Measurements from ENCODE around the gene MYBPC2. TPM values are rescaled to one million over a fixed set of nuclear protein-coding genes. Genes with fewer than 3 reads are reported as not detected.

The MYBPC2 gene
- total RNA-seq, 1 donor from 2014 or later: 0.46 TPM

DNA sequence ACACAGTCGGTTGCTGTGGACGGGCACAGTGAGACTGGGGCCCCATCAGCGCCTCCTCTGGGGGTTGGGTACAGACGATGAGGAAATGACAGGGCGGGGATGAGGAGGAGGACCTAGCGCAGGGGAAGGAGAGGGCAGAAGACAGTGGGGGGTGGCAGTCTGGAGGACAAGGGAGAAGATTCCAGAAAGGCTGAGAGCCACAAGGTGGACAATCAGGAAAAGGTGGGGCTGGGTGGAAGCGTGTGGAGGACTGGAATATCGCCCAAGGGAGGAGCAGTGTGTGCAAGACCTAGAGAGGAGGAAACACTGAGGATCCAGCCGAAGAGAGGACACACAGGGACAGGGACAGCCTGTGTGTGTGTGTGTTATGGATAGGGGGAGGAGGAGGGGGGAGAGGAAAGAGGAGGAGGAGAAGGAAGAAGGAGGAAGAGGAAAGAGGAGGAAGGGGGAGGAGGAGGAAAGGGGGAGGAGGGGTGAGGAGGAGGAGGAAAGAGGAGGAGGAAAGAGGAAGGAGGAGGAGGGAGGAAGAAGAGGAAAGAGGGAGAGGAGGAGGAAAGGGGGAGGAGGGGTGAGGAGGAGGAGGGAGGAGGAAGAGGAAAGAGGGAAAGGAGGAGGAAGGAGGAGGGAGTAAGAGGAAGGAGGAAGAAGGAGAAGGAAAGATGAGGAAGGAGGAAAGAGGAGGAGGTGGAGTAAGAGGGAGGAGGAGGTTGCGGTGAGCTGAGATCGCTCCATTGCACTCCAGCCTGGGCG, 59.8 kb downstream of the MYBPC2 start:
- DNase-seq (ENCODE audit: low spot score): no peak
- H3K4me1 Mint-ChIP-seq (ENCODE audit: unreplicated experiment): no peaks in the 10 kb centered on the region
- H3K36me3 Mint-ChIP-seq (ENCODE audit: low read depth, unreplicated experiment): peaks cover 34% of the 10 kb centered on the region
- TF ChIP-seq, protein P1, sequence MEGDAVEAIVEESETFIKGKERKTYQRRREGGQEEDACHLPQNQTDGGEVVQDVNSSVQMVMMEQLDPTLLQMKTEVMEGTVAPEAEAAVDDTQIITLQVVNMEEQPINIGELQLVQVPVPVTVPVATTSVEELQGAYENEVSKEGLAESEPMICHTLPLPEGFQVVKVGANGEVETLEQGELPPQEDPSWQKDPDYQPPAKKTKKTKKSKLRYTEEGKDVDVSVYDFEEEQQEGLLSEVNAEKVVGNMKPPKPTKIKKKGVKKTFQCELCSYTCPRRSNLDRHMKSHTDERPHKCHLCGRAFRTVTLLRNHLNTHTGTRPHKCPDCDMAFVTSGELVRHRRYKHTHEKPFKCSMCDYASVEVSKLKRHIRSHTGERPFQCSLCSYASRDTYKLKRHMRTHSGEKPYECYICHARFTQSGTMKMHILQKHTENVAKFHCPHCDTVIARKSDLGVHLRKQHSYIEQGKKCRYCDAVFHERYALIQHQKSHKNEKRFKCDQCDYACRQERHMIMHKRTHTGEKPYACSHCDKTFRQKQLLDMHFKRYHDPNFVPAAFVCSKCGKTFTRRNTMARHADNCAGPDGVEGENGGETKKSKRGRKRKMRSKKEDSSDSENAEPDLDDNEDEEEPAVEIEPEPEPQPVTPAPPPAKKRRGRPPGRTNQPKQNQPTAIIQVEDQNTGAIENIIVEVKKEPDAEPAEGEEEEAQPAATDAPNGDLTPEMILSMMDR (IDR thresholded peaks at IDR 0.05; ENCODE audit: unreplicated experiment): no peak
- peaks cover 28% of the 10 kb centered on the region for H3K27me3 Mint-ChIP-seq (ENCODE audit: unreplicated experiment)
- peaks cover 44% of the 10 kb centered on the region for H3K9me3 Mint-ChIP-seq (ENCODE audit: unreplicated experiment)
- no peak overlapping the region for H3K27ac Mint-ChIP-seq (ENCODE audit: unreplicated experiment)
- no peak overlapping the region for H3K4me3 Mint-ChIP-seq (ENCODE audit: unreplicated experiment)

DNA sequence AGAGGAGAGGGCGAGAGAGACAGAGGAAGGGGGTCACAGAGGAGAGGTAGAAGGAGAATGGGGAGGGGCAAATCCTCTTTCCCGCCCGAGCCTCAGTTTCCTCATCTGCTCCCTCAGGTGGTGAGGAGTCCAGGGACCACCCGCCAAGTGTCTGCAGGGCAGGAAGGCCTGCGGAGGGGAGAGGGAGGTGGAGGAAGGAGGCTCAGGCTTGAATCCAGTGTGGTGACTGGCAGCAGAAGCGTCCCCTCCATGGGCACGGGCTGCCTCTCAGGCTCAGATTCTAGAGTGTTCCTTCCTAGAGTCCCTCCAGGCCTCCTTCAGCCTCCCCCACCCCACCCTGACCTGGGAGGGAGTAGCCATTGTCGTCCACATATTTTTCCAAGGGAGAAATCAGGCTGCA, 60.5 kb downstream of the MYBPC2 start:
- TF ChIP-seq, protein P1 (IDR thresholded peaks at IDR 0.05; ENCODE audit: unreplicated experiment): no peak
- no peak overlapping the region for H3K4me3 Mint-ChIP-seq (ENCODE audit: unreplicated experiment)
- DNase-seq (ENCODE audit: low spot score): no peak
- H3K4me1 Mint-ChIP-seq (ENCODE audit: unreplicated experiment): no peaks in the 10 kb centered on the region
- H3K9me3 Mint-ChIP-seq (ENCODE audit: unreplicated experiment): peaks cover 44% of the 10 kb centered on the region
- H3K27me3 Mint-ChIP-seq (ENCODE audit: unreplicated experiment): peaks cover 28% of the 10 kb centered on the region
- peaks cover 34% of the 10 kb centered on the region for H3K36me3 Mint-ChIP-seq (ENCODE audit: low read depth, unreplicated experiment)
- no peak overlapping the region for H3K27ac Mint-ChIP-seq (ENCODE audit: unreplicated experiment)

DNA sequence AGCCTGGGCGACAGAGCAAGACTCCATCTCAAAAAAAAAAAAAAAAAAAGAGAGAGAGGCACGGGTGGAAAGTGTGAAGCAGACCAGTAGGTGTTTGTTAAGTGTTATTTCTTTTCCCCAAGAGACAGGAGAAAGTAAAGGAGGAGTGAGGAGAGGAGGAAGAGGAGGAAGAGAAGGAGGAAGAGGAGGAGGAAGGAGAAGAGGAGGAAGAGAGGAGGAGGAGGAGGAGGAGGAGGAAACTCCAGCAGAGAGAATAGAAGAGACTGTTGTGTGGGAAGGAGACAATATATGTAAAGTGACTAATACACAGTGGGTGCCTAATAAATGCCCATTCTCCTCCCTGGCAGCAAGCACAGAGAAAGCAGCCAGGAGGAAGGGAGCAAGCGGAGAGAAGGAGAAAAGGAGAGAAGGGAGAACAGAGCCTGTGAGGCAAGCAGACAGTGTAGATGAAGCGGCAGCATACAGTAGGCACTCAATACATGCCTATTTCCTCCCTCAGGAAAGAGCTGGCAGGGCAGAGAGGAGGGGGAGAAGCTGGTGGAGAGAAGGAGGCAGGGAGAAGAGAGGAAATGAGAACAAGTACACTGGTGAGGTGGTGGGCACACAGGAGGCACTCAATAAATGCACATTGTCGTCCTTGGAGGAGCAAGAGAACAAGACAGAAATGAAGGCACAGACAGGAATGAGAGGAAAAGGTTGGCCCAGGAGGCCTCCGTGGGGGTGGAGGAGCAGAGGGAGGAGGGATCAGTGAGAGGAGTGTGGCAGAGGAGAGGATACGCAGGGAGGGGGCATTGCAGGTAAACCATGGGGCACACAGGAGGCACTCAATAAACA, 61.7 kb downstream of the MYBPC2 start:
- no peak overlapping the region for H3K4me3 Mint-ChIP-seq (ENCODE audit: unreplicated experiment)
- no peak overlapping the region for H3K27ac Mint-ChIP-seq (ENCODE audit: unreplicated experiment)
- H3K9me3 Mint-ChIP-seq (ENCODE audit: unreplicated experiment): peaks cover 34% of the 10 kb centered on the region
- TF ChIP-seq, protein P1 (IDR thresholded peaks at IDR 0.05; ENCODE audit: unreplicated experiment): no peak
- no peaks in the 10 kb centered on the region for H3K4me1 Mint-ChIP-seq (ENCODE audit: unreplicated experiment)
- no peak for DNase-seq (ENCODE audit: low spot score)
- H3K27me3 Mint-ChIP-seq (ENCODE audit: unreplicated experiment): peaks cover 24% of the 10 kb centered on the region
- peaks cover 29% of the 10 kb centered on the region for H3K36me3 Mint-ChIP-seq (ENCODE audit: low read depth, unreplicated experiment)

DNA sequence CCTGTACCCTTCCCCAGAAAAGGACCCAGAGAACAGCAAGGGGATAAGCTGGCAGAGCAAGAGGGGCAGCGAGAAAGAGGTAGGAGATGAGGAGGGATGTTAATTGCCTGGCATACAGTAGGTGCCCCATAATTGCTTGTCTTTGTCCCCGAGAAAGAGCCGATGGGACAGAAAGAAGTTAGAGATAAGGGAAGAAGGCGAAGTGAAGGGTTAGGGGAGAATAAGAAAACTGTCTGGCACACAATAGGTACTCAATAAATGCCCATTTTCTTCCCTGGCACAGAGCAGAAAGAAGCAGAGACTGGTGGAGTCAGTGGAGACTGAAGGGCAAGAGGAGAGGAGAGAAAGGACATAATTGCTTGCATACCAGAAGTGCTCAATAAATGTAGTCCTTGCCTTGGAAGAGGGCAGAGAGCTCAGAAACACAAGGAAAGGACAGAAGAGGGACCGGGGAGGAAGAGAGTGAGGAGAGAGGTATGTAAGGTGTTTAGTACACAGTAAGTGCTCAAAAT, 62.4 kb downstream of the MYBPC2 start:
- TF ChIP-seq, protein P1 (IDR thresholded peaks at IDR 0.05; ENCODE audit: unreplicated experiment): no peak
- H3K4me3 Mint-ChIP-seq (ENCODE audit: unreplicated experiment): no peak overlapping the region
- no peaks in the 10 kb centered on the region for H3K4me1 Mint-ChIP-seq (ENCODE audit: unreplicated experiment)
- H3K36me3 Mint-ChIP-seq (ENCODE audit: low read depth, unreplicated experiment): peaks cover 29% of the 10 kb centered on the region
- peaks cover 34% of the 10 kb centered on the region for H3K9me3 Mint-ChIP-seq (ENCODE audit: unreplicated experiment)
- peaks cover 24% of the 10 kb centered on the region for H3K27me3 Mint-ChIP-seq (ENCODE audit: unreplicated experiment)
- no peak for DNase-seq (ENCODE audit: low spot score)
- H3K27ac Mint-ChIP-seq (ENCODE audit: unreplicated experiment): peak overlapping the region; percentile 44

Data from endothelial cell (in vitro differentiated cells).